ENCODE results near the gene HTT.

Gene HTT

GRCh38 chr4:3234171-3235029, 159.9 kb downstream of the HTT start:
- DNase-seq (ENCODE audit: low spot score), result no peak

GRCh38 chr4:3235030-3235345, 160.5 kb downstream of the HTT start:
- DNase-seq (ENCODE audit: low spot score), result no peak

- DNase-seq (ENCODE audit: low spot score), result no peak
Measured at GRCh38 chr4:3235581-3235980, 161.1 kb downstream of the HTT start.

GRCh38 chr4:3236326-3236878, 161.9 kb downstream of the HTT start:
- no peak for DNase-seq (ENCODE audit: low spot score)

GRCh38 chr4:3237266-3237665, 162.8 kb downstream of the HTT start:
- no peak for DNase-seq (ENCODE audit: low spot score)

GRCh38 chr4:3237712-3238560, 163.5 kb downstream of the HTT start:
- DNase-seq (ENCODE audit: low spot score), result no peak

GRCh38 chr4:3238721-3239120, 164.2 kb downstream of the HTT start:
- DNase-seq (ENCODE audit: low spot score), result no peak

GRCh38 chr4:3239303-3239702, 164.8 kb downstream of the HTT start:
- DNase-seq (ENCODE audit: low spot score), result no peak

GRCh38 chr4:3239998-3240920, 165.8 kb downstream of the HTT start:
- DNase-seq (ENCODE audit: low spot score), result no peak

- no peak for DNase-seq (ENCODE audit: low spot score)
Measured at GRCh38 chr4:3240936-3241522, 166.5 kb downstream of the HTT start.

GRCh38 chr4:3241898-3242524, 167.5 kb downstream of the HTT start:
- no peak for DNase-seq (ENCODE audit: low spot score)

GRCh38 chr4:3243136-3243780, 168.8 kb downstream of the HTT start:
- no peak for DNase-seq (ENCODE audit: low spot score)

GRCh38 chr4:3244002-3244401, 169.5 kb downstream of the HTT start:
- DNase-seq (ENCODE audit: low spot score), result no peak

GRCh38 chr4:3244747-3245146, 170.3 kb downstream of the HTT start:
- DNase-seq (ENCODE audit: low spot score), result no peak

GRCh38 chr4:3245676-3246075, 171.2 kb downstream of the HTT start:
- no peak for DNase-seq (ENCODE audit: low spot score)

GRCh38 chr4:3246458-3247398, 172.2 kb downstream of the HTT start:
- DNase-seq (ENCODE audit: low spot score), result no peak

GRCh38 chr4:3247399-3248177, 173.1 kb downstream of the HTT start:
- DNase-seq (ENCODE audit: low spot score), result no peak

- DNase-seq (ENCODE audit: low spot score), result no peak
Measured at GRCh38 chr4:3248178-3248480, 173.6 kb downstream of the HTT start.
